Right ventricle myocardium superior (tissue), 1 donor: ENCODE results near the gene KCNQ1. TPM values are rescaled to one million over a fixed set of nuclear protein-coding genes. Genes with fewer than 3 reads are reported as not detected.
A peak's percentile ranks its signal among the peaks of the same experiment; 100 is the strongest.

ENCODE experiments used
- ATAC-seq: fragments of 200-7000 bp; cut with Tn5 transposase; one replicate; pipeline ENCODE4 v1.9.1; 2020; ENCODE audit warnings: mild to moderate bottlenecking; ENCODE audit not compliant: poor library complexity
- DNase-seq: peaks from one replicate; pipeline ENCODE4 v3.0.0-alpha.2; 2020
- intact Hi-C: fragments of 100-400 bp; cut with DNase I; formaldehyde crosslinking; loops from one replicate; pipeline ENCODE4 v1.11.2; 2022
- total RNA-seq: library from RNA; stranded (reverse); fragmentation: NEBNext Ultra II Directional; extraction: Animal tissue kit (Norgen Biotek cat#: 25700); gene quantifications from one replicate; pipeline ENCODE4 v1.2.1, GENCODE V29; 2021
- donor health status: DM: no; HTN: yes; CAD: no; lungs with severe emphysema.

Gene KCNQ1
- total RNA-seq, 1 donor from 2014 or later = 33.4 TPM

DNA sequence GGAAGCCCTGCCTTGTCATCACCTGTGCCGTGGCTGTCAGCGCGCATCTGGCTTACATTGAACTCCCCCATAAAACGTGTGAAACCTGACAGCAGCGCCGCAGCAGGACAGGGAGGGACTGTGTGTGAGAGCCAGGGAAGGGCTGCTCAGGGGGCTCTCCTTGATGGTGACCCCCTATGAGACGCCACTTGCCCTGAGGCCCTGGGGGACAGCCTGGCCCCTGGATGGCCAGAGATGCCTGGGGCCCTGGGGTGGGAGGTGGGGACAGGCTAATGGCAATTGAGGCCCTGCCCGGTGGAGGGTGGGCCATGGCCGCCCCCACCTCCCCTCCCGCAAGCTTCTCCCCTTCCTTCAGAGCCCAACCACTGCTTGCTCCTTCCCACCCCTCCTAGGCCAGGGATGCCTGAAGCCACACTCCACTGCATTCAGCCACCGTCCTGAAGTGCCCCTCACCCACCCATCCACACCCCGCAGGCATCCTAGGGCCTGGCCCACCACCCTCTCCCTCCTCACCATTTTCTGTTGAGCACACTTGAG is 290.3 kb downstream of the KCNQ1 start:
- ATAC-seq (no peak), DNase-seq (no peak)
- intact Hi-C loops = no loop called here

DNA sequence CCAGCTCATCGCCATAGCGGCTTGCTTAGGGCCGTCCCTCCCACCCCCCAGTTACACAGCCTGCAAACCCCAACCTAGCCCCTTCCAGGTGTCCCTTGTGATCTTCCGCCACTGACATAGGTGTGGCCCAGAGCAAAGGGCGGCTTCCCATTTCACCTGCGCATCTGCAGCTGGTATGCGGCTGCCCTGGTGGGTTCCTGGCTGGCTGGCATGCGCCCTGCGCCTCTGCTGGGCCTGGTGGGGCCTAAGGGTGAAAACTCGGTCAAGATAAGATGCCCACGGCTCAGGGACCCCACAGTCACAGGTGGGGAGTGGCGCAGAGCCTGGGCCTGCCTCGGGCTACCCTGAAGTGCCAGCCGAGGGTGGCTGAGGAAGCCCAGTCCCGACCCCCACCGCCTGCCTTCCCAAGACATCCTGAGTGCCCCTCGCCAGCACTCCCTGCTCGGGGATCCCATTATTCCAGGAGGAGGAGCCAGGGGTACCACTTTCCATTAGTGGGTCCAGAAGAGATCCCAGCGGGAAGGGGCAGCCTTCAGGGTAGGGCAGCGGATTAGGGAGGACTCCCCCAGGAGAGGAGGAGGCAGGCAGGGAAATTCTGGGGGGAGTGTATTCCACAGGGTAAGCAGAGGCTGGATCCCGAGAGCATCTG is 291.9 kb downstream of the KCNQ1 start:
- no peak for DNase-seq
- no peak for ATAC-seq
- intact Hi-C loops = no loop called here

DNA sequence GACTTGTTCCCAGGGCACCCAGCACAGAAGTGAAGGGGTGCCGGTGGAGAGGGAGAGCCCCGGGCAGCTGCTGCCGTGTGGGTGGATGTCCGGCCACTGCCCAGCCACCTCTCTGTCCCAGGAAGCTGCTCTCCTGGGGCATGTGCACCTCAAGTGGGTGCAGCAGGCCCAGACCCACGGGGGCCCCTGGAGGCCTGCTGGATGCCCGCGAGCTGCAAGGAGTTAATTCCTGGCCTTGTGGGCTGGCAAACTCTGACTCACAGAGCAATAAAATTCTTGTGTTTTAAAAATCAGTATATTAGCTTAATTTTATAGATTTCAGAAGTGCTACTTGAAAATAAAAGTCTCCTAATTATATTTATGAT is 292.4 kb downstream of the KCNQ1 start:
- ATAC-seq (no peak), DNase-seq (no peak)
- intact Hi-C loops = no loop called here

DNA sequence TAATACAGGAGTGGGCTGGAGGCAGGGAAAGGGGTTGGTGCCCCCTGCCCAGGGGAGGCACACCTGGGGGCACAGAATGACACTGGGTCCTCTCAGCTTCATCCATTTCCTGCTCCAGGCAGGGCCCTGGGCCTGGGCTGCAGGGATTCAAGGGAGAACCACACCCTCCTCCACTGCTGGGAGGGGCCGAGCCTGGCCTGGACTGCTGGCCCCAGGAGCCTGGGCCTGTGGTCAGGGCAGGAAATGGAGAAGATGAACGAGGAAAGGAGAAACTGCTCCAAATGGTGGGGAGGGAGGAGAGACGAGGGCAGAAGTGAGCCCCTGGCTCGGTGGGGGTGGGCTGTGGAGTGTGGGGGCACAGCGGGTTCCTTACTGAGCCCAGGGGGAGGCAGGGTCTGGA is 293.1 kb downstream of the KCNQ1 start:
- intact Hi-C loops = no loop called here
- DNase-seq = peak; percentile 73
- ATAC-seq = no peak

DNA sequence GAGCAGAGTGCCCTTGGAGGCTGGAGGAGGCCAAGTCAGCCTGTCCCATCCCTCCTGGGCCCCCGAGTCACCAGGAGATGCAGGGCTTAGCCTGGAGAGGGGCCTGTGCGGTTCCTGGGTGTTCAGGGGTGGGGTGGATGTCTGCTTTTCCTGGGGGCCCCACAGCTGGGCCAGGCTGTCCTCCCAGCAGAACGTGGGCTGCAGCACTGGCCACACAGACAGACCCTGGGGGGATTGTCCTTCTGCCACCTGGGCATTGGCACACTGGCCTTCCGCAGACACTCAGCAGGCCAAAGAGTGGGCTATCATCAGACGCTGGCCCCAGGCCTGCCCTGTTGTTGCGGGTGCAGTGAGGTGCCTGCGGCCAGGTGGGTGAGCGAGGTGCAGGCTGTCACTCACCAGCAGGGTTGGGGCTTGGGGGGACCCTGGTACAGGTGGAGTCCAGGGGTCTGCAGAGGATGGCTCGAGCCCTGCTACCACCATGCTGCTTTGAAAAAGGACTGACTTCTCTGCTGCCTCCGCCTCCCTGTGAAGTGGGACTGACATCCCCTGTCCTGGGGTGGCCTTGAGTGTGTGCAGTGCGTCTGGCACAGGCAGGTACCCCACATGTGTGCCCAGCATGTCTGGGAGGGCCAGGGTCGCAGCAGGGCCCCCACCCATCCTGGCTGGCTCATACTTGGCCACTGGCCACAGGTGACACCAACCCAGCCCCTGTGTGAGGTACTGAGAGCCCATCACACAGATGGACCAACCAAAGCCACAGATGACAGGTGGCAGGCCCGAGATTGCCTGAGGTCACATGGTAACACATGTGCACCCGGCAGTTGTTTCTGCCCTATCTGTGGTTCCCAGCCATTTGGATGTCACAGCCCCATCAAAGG is 294.0 kb downstream of the KCNQ1 start:
- DNase-seq (peak; percentile 42), ATAC-seq (no peak)
- intact Hi-C loops = no loop called here

DNA sequence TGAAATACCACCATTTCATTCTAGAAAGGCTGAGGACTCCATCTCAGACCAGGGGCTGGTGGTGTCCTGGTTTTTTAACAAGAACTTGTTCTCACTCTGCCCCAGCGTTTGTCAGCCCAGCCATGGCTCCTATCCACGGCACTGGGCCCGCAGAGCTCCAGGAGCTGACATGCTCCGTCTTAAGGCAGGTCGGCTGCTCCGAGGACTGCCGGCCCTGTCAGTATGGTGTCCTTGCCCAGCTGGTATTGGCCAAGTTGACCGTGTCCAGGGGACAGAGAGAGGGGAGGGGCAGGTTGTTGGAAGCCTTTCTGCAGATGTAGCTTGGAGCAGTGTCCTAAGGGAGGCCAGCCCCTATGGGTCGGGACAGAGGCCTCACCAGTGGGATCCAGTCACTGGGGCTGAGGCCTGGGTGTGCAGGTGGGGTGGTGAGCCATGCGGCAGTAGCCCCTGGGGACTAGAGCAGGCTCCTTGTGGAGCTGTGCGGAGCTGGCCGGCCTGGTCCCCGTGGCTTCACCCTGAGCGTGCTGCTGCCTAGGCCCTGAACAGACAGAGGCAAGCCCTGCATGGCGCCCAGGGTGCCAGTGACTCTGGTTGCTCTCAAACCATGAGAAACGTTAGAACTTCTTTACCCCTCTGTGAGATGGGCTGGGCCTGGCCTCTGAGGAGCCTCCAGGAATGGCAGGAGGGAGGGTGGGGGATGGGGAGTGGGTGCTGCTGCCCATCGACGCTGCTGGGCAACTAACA is 294.9 kb downstream of the KCNQ1 start:
- ATAC-seq (no peak), DNase-seq (peak; percentile 38)
- intact Hi-C loops = no loop called here

DNA sequence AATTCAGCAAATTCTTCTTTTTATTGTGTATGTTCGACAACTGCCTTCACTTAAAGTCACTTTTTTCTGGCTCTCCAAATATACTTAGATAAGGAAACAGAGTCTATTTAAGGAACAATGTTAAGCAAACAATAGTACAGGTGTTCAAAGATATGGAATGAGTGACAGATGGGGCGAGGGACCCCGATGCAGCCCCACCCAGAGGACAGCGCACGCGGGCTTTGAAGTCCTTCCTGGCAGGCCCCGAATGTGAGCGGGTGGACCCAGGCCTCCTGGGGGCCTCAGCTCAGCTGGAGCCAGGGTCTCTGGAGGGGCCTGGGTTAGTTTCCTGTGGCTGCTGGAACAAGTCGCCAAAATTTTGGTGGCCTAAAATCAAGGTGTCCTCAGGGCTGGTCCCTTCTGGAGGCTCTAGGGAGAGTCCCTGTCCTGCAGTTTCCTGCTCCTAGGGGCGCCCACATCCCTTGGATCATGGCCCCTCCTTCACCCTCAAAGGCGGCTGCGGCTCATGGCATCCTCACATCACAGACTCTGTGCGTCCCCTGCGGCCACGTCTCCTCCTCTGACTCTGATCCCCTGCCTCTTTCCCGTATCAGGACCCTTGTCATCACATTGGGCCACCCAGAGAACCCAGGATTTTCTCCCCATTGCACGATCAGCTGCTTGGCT is 295.6 kb downstream of the KCNQ1 start:
- intact Hi-C loops = no loop called here
- ATAC-seq (no peak), DNase-seq (peak; percentile 29)

DNA sequence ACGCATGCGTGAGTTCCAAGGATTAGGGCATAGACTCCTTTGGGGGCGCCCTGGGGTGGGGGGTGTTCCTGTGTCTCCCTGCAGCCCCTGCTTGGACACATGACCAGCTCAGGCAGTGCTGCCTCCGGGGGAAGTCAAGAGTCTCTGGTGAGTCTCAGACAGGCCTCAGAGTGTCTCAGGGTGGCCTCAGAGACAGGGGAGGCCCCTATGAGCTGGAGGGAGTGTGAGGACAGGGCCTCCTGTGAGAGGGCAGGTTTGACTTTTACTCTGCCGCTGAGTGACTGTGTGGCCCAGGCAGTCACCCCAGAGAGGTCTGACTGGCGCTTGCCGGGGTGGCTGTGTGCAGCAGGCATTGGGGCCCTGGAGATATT is 296.2 kb downstream of the KCNQ1 start:
- no peak for ATAC-seq
- peak; percentile 37 for DNase-seq
- intact Hi-C loops = no loop called here

DNA sequence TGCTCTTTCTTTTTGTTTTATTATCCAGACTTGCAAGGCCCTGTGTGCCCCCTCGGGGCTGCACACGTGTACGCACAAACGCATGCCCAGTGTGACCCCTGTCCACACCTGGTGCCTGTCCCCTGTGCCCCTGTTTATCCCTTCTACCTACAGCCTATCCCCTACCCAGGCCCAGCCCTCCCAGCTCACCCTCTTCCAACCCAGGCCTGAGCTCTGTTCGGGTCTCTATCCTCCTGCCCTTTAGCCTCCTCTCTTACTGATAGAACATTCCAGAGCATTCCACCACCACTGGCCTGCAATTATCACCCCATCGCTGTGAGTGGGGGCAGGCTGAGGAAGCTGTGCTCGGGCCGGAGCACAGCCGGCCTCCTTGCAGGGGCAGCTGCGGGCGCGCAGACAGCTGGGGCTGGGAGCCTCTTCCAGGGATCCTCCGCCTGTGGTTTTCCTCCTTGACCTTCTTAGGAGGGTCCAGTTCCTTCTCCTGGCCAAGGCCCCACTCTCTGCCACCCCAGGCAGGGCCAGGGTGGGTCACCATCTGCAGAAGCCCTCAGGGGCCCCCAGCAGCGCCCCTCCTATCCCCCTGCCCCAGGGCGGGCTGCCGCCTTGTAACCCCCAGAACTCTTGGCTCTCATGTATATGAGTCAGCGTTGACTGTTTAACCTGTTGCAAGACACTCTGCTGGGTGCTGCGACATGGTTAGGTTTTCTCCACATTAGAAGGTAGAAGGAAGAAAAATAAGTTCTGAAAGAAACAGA is 296.7 kb downstream of the KCNQ1 start:
- intact Hi-C loops = no loop called here
- peak; percentile 41 for DNase-seq
- peak; percentile 47 for ATAC-seq

DNA sequence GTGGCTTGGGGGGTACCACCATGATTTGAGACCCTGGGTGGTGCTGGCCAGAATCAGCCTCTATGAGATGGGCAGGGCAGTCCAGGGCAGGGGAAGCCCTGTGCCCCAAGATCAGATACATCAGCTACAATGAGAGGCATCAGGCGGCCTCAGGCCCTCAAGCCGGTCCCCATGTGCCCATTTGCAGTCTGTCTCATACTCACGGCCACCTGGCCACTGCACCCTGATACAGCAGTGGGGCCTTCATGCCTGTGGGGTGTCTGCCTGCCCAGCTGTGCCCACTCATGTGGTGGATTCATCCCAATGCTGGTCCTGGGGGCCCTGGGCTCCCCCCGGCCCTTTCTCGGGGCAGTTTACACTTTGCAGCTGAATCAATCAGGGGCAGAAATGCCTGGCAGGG is 297.4 kb downstream of the KCNQ1 start:
- intact Hi-C loops = no loop called here
- no peak for ATAC-seq
- DNase-seq = peak; percentile 32

DNA sequence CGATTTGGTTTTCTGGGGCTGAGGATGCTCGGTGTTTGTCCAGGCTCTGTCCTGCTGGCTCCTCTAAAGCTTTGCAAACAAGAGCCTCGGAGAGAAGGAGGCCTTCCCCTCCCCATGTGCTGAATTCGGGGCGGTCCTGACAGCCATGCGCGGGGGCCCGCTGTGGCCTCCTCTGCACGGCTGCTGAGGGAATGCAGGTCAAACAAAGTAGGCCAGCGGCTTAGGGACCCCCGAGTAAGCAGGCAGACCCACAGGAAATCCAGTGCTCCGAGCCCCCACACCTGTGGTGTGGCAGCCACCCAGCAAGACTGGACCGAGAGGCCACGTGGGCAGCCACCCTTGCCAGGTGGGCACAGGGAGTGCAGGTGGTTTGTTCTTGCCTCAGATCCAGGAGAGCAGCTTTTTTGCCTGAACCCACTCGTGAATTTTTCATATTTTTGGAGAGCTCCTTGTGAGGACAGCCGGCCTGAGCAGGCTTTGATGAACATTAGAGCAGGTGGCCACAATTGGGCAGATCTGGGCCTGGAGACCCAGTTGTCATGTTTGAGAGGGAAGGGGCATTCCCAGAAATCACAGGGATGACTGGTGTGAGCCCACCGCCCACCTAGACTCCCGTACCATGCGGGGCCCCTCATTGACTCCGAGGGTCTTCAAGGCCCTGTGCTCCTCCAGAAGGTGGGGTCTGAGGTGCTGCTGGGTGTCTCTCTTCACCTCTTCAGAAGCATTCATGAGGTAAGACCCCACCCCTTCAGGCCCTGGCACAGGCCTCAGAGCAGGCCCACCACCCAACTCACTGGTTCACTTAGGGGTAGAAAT is 298.0 kb downstream of the KCNQ1 start:
- DNase-seq (peak; percentile 27), ATAC-seq (no peak)
- intact Hi-C loops = no loop called here

DNA sequence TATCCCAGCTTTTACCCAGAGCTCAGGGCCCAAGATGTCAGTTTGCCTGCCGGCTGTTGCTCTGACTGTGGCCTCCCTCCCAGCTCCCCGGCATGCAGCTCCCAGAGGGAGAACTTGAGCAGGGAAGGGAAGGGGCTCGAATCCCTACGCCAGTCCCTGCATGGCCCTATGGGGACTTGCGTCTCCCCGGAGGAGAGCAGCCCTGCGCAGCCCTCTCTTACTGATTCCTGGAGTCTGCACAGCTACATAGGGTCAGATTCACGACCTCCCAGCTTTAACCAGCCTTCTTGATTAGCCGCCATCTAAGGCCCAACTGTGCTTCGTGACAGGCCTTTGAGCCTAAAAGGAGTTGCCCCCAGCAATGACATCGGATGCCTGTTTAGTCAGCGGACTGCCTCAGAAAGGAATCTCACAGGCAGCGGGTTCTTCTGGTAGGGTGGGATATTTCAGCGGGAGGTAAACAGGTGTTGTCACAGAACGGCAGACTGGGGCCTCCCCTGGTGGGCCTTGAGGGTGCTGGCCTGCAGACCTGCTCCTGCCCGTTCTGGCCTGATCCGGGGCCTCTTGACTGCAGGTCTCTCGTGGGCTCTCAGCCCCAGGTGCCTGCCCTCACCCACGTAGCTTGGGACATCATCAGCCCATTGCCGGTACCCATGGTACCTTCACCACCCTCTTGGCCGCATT is 298.8 kb downstream of the KCNQ1 start:
- no peak for DNase-seq
- ATAC-seq = no peak
- intact Hi-C loops = no loop called here

DNA sequence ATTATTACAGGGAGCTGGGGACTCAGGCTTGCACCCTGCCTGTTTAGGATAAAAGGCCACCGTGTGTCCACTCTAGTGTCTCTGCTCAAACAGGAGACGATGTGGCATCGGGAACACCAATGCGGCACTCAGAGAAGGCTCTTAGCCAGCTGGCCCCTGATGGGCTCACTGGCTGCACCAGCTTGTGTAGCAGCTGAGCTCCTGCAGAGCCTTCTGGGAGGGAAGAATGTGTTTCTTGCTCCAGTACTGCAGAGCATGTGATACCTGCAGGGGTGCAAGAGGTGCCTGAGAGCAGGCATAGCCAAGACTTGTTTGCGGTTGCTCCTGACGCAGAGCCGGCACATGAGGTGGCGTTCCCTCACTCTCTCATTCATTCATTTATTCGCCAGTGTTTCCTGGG is 299.4 kb downstream of the KCNQ1 start:
- DNase-seq (peak; percentile 41), ATAC-seq (peak; percentile 46)
- intact Hi-C loops = no loop called here

DNA sequence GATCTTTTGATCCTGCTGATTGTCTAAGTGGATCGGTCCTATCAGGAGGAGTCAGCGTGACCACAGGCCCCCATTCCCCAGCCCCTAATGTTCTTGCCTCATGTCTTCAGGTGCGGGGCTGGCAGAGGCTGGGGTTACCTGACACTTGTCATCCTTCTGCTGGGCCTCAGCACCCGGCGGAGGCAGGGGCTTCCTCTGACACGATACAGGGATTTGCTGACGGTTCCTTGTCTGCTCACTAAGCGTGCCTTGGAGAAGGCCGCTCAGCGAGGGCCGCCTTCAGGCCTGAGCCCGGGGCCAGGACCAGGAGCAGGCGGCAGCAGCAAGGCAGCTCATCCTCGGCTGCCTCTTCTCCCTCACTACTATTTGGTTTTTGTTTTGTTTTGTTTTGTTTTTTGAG is 300.7 kb downstream of the KCNQ1 start:
- ATAC-seq = no peak
- intact Hi-C loops = no loop called here
- peak; percentile 36 for DNase-seq

DNA sequence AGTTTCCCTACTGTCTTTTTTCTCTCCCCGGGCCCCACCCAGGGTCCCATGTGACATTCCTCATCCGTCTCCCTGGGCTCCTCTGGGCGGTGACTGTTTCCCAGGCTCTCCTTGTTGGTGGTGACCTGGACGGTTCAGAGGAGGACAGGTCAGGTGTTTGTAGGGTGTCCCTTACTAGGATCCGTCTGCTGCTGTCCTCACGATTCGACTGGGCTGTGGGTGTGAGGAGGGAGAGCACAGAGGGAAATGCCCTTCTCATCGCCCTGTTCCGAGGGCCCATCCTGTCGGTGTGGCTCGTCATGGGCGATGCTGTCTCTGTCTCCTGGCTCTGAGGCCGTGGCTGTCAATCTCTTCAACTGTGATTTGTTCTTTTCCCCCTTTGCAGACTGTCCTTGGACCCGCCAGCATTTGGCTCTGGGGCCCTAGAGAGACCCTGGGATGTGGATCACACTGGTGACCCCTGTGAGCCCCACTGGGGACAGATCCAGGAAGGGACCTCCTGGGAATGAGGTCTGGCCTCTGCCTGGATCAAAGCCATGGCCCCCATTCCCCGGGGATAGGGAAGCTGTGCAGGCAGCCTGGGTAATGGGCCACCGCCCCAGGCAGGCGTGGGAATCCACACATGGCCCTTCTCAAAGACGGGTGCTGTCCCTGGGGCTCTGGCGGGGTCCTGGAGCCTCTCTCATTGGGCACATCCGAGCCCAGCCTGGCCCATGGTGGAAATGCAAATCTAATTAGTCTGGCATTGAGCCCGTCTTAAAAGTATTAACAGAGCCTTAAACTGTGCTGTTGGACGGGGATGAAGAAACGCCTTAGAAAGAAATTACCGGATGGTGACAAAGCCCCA is 301.8 kb downstream of the KCNQ1 start:
- intact Hi-C loops = no loop called here
- DNase-seq = peak; percentile 59
- peak; percentile 14 for ATAC-seq
